AG09319 (cell line): ENCODE data around the gene CLCF1.

ENCODE experiments used
- DNase-seq: peaks from one replicate; pipeline ENCODE4 v3.0.0-alpha.2; 2010; ENCODE audit warnings: low read depth; ENCODE audit errors: extremely low read depth
- CTCF ChIP-seq: IDR thresholded peaks from 2 replicates; pipeline ENCODE4 v1.5.1; 2011; ENCODE audit warnings: low read depth, mild to moderate bottlenecking, inconsistent platforms, low read length, moderate library complexity

The CLCF1 gene

GRCh38 chr11:67396587-67397389 is 23.4 kb upstream of the CLCF1 start:
- TF ChIP-seq CTCF: no peak
- no peak for DNase-seq

- DNase-seq: no peak
- TF ChIP-seq CTCF: no peak
Observed at GRCh38 chr11:67396259-67396581, 22.8 kb upstream of the CLCF1 start.

GRCh38 chr11:67395555-67396258 is 22.3 kb upstream of the CLCF1 start:
- no peak for DNase-seq
- no peak for TF ChIP-seq CTCF

- DNase-seq: no peak
- TF ChIP-seq CTCF: no peak
Observed at GRCh38 chr11:67393990-67394389, 20.6 kb upstream of the CLCF1 start.

- no peak for TF ChIP-seq CTCF
- no peak for DNase-seq
Observed at GRCh38 chr11:67393437-67393836, 20.0 kb upstream of the CLCF1 start.

- TF ChIP-seq CTCF: no peak
- DNase-seq: no peak
Observed at GRCh38 chr11:67392183-67392715, 18.9 kb upstream of the CLCF1 start.
